GM12872 (cell line): ENCODE results near the gene DRD4.

Experiments used
- TF ChIP-seq, protein P1 (sequence below): IDR thresholded peaks from 3 replicates; pipeline ENCODE4 v1.5.1; 2011; ENCODE audit warnings: low read depth, mild to moderate bottlenecking, low read length, moderate library complexity; ENCODE audit not compliant: insufficient read depth

Gene DRD4

DNA sequence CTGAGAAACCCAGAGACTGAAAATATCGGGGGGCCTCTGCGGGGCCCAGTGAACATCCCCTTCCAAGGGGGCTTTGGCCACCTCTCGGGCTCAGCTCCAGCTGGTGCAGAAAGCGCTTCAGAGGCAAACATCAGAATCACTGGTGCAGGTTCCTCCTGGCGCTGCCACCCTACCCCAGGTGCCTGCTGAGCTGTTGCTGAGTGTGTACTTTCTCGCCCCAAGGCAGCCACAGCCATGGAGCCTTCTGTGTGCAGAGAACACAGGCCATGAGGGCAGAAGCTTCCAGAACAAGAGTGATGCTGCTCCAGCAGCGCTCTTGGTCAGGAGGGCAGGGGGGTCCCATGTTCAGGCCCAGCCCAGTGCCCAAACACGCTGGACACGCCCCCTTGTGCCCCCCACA is 6.3 kb downstream of the DRD4 start:
- TF ChIP-seq, protein P1, sequence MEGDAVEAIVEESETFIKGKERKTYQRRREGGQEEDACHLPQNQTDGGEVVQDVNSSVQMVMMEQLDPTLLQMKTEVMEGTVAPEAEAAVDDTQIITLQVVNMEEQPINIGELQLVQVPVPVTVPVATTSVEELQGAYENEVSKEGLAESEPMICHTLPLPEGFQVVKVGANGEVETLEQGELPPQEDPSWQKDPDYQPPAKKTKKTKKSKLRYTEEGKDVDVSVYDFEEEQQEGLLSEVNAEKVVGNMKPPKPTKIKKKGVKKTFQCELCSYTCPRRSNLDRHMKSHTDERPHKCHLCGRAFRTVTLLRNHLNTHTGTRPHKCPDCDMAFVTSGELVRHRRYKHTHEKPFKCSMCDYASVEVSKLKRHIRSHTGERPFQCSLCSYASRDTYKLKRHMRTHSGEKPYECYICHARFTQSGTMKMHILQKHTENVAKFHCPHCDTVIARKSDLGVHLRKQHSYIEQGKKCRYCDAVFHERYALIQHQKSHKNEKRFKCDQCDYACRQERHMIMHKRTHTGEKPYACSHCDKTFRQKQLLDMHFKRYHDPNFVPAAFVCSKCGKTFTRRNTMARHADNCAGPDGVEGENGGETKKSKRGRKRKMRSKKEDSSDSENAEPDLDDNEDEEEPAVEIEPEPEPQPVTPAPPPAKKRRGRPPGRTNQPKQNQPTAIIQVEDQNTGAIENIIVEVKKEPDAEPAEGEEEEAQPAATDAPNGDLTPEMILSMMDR = no peak

DNA sequence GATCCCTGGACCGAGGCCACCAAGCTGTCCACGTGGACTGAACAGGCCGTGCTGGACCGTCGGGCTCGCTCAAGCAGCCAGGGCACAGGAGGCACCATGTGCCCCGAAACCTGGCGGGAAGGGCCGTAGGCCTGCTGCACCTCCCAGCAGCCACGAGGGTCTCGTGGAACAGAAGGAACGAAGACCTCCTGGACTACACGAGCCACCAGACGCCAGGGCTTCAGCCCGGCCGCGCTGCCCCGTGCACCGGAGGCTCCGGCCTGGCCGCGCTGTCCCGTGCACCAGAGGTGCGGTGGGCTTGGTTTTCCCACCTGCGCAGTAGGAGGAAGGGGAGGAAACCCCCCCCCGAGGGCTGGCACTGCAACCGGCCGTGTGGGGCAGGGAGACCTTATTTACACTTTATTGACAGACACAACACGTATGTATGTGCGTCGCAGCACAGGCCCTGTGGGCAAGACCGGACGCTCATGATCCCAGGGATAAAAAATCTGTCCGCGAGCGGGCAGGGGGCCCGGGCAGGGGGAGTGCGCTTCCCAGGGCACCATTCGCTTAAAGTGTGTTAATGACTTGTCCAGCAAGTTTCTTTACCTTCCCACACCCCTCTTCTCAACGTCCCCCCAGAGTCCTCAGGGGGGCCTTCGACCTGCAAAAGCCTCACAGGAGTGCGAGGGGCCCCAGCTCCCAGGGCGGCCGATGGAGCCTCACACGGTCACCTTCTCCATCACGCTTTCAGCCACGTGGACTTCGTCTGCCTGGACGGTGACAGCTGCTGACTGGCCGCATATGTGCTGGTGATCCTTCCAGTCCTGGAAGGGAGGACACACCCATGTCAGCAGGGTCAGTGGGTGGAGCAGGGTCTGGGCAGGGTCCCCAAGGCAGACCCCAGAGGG is 7.0 kb downstream of the DRD4 start:
- TF ChIP-seq, protein P1 = no peak

GRCh38 chr11:645536-645935 is 8.5 kb downstream of the DRD4 start:
- TF ChIP-seq, protein P1 = no peak

- TF ChIP-seq, protein P1 = no peak
These were observed 9.1 kb downstream of the DRD4 start for GRCh38 chr11:646214-646613.

- TF ChIP-seq, protein P1 = no peak
These were observed 13.4 kb downstream of the DRD4 start for GRCh38 chr11:650482-650881.

GRCh38 chr11:653837-654236 is 16.8 kb downstream of the DRD4 start:
- TF ChIP-seq, protein P1 = no peak

GRCh38 chr11:655036-655726 is 18.1 kb downstream of the DRD4 start:
- TF ChIP-seq, protein P1 = no peak
